Sigmoid colon (tissue), 7 donors: ENCODE measurements around the gene RRP9. TPM values are rescaled to one million over a fixed set of nuclear protein-coding genes. Genes with fewer than 3 reads are reported as not detected.
"Not testable (repeated sequence)": the region's sequence is repeated elsewhere in the genome, so short reads cannot be mapped to it uniquely, and the experiment has no call there.

ENCODE experiments used
- DNase-seq: peaks from one replicate; pipeline ENCODE4 v3.0.0-alpha.2; 2019
- H3K27ac ChIP-seq, 4 donors: fragments of 200-600 bp; sonication (generic); one replicate each; pipeline ENCODE4 v1.5.1; 2016 to 2019; ENCODE audit warnings: mild to moderate bottlenecking in 1 of 4
- H3K27me3 ChIP-seq, 3 donors: fragments of 200-600 bp; sonication (generic); one replicate each; pipeline ENCODE4 v1.5.1; 2019; ENCODE audit warnings: mild to moderate bottlenecking in 1 of 3
- H3K36me3 ChIP-seq, 4 donors: fragments of 200-600 bp; sonication (generic); one replicate each; pipeline ENCODE4 v1.5.1; 2016 to 2019
- H3K4me1 ChIP-seq, 4 donors: fragments of 200-600 bp; sonication (generic); one replicate each; pipeline ENCODE4 v1.5.1; 2017 to 2019
- H3K4me3 ChIP-seq, 4 donors: fragments of 200-600 bp; sonication (generic); one replicate each; pipeline ENCODE4 v1.5.1; 2017 to 2019; ENCODE audit warnings: mild to moderate bottlenecking in 2 of 4, moderate library complexity in 1 of 4
- H3K9me3 ChIP-seq, 4 donors: fragments of 200-600 bp in 3 of 4; sonication (generic) in 3 of 4; one replicate each; pipeline versions ENCODE4 v1.5.1 to v1.6.1; 2013 to 2019
- CTCF ChIP-seq, 4 experiments: fragments of 450-650 bp in 3 of 4; fragments of 200-600 bp in 1 of 4; IDR thresholded peaks; one replicate each; pipeline ENCODE4 v1.5.1; 2016 to 2019; ENCODE audit warnings: antibody characterized with exemption in 4 of 4, mild to moderate bottlenecking in 3 of 4, moderate library complexity in 2 of 4
- EP300 ChIP-seq, 4 donors: sonication (generic); formaldehyde crosslinking; IDR thresholded peaks; one replicate each; pipeline ENCODE4 v1.6.1; 2017; ENCODE audit warnings: antibody characterized with exemption in 4 of 4
- POLR2A ChIP-seq, 2 donors: fragments of 450-650 bp; IDR thresholded peaks; one replicate each; pipeline ENCODE4 v1.6.1; 2016; ENCODE audit warnings: antibody characterized with exemption in 2 of 2, mild to moderate bottlenecking in 2 of 2, moderate library complexity in 2 of 2
- POLR2AphosphoS5 ChIP-seq, 4 donors: sonication (generic); formaldehyde crosslinking; IDR thresholded peaks; one replicate each; pipeline ENCODE4 v1.6.1; 2017; ENCODE audit warnings: antibody characterized with exemption in 4 of 4
- WGBS, 2 donors: extraction: QIAGEN DNeasy Blood & Tissue Kit; methylation state at CpG; one replicate each; pipeline ENCODE4 v1.1.7; 2013; 5-methylcytosine and 5-hydroxymethylcytosine counted together
- intact Hi-C: fragments of 100-400 bp; cut with DNase I; formaldehyde crosslinking; loops from one replicate; pipeline ENCODE4 v1.15.1; 2023
- polyA plus RNA-seq, 3 donors: library from polyadenylated mRNA; stranded (reverse); fragments of 200-250 nt; gene quantifications; one replicate each; pipeline ENCODE4 v1.2.3, GENCODE V29; 2013
- total RNA-seq, 4 donors: library from RNA; depleted of rRNA; stranded (reverse); fragments of >200 nt; gene quantifications; one replicate each; pipeline ENCODE4 v1.1.0, GENCODE V29; 2016
- donor health status: healthy with polysubstance abuse.
- donor health status: Bipolar disorder and iron deficiency.
- donor health status: healthy.

Gene RRP9
- total and polyA plus RNA-seq, 7 donors: 6.4 to 29.0 (median 12.5) TPM

DNA sequence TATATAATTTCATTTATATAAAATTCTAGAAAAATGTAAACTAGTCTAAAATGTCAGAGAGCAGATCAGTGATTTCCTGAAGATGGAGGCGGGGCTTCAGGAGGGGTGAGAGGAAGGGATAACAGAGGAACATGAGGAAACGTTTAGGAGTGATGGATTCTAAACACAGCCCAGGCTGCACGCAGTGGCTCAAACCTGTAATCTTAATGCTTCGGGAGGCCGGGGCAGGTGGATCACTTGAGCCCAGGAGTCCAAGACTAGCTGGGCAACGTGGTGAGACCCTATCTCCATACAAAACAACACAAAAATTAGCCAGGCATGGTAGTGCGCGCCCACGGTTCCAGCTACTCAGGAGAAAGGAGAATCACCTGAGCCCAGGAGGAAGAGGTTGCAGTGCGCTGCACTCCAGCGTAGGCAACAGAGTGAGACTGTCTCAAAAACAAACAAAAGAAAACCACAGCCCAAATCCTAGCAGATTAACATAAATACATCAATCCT, 20.6 kb downstream of the RRP9 start:
- Histone ChIP-seq H3K36me3 (no peaks in the 10 kb centered on the region), H3K27ac (no peak overlapping the region), H3K4me3 (no peak overlapping the region), H3K4me1 (no peaks in the 10 kb centered on the region), H3K9me3 (no peaks in the 10 kb centered on the region), H3K27me3 (no peaks in the 10 kb centered on the region)
- no peak for DNase-seq
- 81 to 82% methylated on average over 11 of the region's 11 CpGs for WGBS, 2 donors
- intact Hi-C loops: no loop called here
- no peak for TF ChIP-seq EP300 (IDR thresholded peaks at IDR 0.05)
- TF ChIP-seq POLR2A (IDR thresholded peaks at IDR 0.05): no peak
- TF ChIP-seq POLR2AphosphoS5 (IDR thresholded peaks at IDR 0.05): no peak
- no peak for TF ChIP-seq CTCF (IDR thresholded peaks at IDR 0.05)

- TF ChIP-seq EP300 (IDR thresholded peaks at IDR 0.05) (no peak), POLR2AphosphoS5 (IDR thresholded peaks at IDR 0.05) (no peak), CTCF (IDR thresholded peaks at IDR 0.05) (no peak), POLR2A (IDR thresholded peaks at IDR 0.05) (no peak)
- intact Hi-C loops: no loop called here
- no peaks in the 10 kb centered on the region for H3K9me3 ChIP-seq
These were observed 25.3 kb downstream of the RRP9 start for GRCh38 chr3:51916418-51916817.

GRCh38 chr3:51908026-51908425, 33.7 kb downstream of the RRP9 start:
- WGBS, 2 donors: 85 to 86% methylated on average over 4 of the region's 4 CpGs
- no peaks in the 10 kb centered on the region for H3K4me1 ChIP-seq
- DNase-seq: no peak
- TF ChIP-seq POLR2A (IDR thresholded peaks at IDR 0.05) (no peak), POLR2AphosphoS5 (IDR thresholded peaks at IDR 0.05) (no peak), EP300 (IDR thresholded peaks at IDR 0.05) (no peak), CTCF (IDR thresholded peaks at IDR 0.05) (no peak)
- no peaks in the 10 kb centered on the region for H3K27me3 ChIP-seq
- no peak overlapping the region for H3K4me3 ChIP-seq
- H3K36me3 ChIP-seq: no peaks in the 10 kb centered on the region
- no peaks in the 10 kb centered on the region for H3K9me3 ChIP-seq
- no peak overlapping the region for H3K27ac ChIP-seq
- intact Hi-C loops: no loop called here

More at GRCh38 chr3:51916418-51916817, 25.3 kb downstream of the RRP9 start:
- H3K27me3 ChIP-seq: no peaks in the 10 kb centered on the region
- no peak for DNase-seq
- no peak overlapping the region for H3K27ac ChIP-seq
- no peaks in the 10 kb centered on the region for H3K36me3 ChIP-seq
- H3K4me3 ChIP-seq: no peak overlapping the region
- no peaks in the 10 kb centered on the region for H3K4me1 ChIP-seq
- 64 to 70% methylated on average over 5 of the region's 5 CpGs for WGBS, 2 donors

- no peak for TF ChIP-seq CTCF (IDR thresholded peaks at IDR 0.05)
- no peak for TF ChIP-seq POLR2A (IDR thresholded peaks at IDR 0.05)
- TF ChIP-seq EP300 (IDR thresholded peaks at IDR 0.05): no peak
- TF ChIP-seq POLR2AphosphoS5 (IDR thresholded peaks at IDR 0.05): no peak
- no peaks in the 10 kb centered on the region for H3K9me3 ChIP-seq
- DNase-seq: no peak
- no peaks in the 10 kb centered on the region for H3K4me1 ChIP-seq
- H3K36me3 ChIP-seq: no peaks in the 10 kb centered on the region
- 92 to 94% methylated on average over 2 of the region's 2 CpGs for WGBS, 2 donors
- H3K27ac ChIP-seq: no peak overlapping the region
- intact Hi-C loops: no loop called here
- no peaks in the 10 kb centered on the region for H3K27me3 ChIP-seq
- no peak overlapping the region for H3K4me3 ChIP-seq
These were observed 37.5 kb downstream of the RRP9 start for GRCh38 chr3:51904034-51904823.

DNA sequence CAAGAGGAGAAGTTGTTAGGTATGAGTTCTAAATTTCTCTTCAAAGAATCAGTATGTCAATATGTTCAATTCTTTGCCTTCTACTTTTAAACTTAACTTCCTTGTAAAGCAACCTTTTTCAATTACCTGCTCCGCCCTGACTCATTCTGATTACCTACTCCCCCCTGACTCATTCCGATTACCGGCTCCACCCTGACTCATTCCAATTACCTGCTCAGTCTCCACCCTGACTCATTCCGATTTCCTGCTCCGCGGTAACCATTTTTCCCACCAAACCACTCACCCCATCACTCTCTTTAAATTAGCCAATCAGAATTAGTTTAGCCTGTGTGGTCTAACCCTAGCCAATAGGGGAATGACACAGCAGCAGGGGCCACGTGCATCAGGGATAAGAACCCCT, 39.3 kb downstream of the RRP9 start:
- H3K4me1 ChIP-seq, H3K4me3 ChIP-seq, H3K36me3 ChIP-seq, H3K9me3 ChIP-seq, DNase-seq, H3K27me3 ChIP-seq, intact Hi-C loops, H3K27ac ChIP-seq: not testable (repeated sequence)
- whole genome bisulfite sequencing, 2 donors: 14 to 56% methylated on average over 6 of the region's 7 CpGs

DNA sequence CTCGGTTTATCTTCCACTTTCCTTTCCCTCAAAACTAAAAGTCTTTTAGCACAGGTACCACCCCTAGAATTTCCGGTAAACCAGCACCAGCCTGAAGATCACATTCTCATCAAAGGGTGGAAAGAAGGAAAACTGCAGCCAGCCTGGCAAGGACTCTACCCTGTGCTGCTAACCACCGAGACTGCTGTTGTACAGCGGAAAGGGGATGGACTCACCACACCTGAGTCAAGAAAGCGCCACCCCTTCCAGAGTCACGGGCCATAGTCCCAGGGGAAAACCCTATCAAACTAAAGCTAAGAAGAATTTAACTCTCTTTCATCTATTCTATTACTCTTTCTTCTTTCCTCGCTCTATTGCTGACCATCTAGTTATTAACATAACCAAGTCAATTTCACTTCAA, 41.7 kb downstream of the RRP9 start:
- H3K36me3 ChIP-seq, H3K4me1 ChIP-seq, intact Hi-C loops, H3K27me3 ChIP-seq, DNase-seq, H3K4me3 ChIP-seq, H3K27ac ChIP-seq, H3K9me3 ChIP-seq: not testable (repeated sequence)
- WGBS, 2 donors: 51 to 75% methylated on average over 7 of the region's 7 CpGs
